Vagina (tissue), 2 donors: Measurements from ENCODE around the gene SMIM13. TPM values are rescaled to one million over a fixed set of nuclear protein-coding genes. Genes with fewer than 3 reads are reported as not detected.

Source experiments
- DNase-seq, 2 donors: peaks; one replicate each; pipeline ENCODE4 v3.0.0-alpha.2; 2017; ENCODE audit errors: extremely low spot score in 2 of 2
- H3K27ac ChIP-seq: fragments of 200-600 bp; sonication (generic); one replicate; pipeline ENCODE4 v1.5.1; 2019
- H3K27me3 ChIP-seq: fragments of 200-600 bp; sonication (generic); one replicate; pipeline ENCODE4 v1.5.1; 2019
- H3K36me3 ChIP-seq, 2 donors: fragments of 200-600 bp; sonication (generic); one replicate each; pipeline ENCODE4 v1.5.1; 2017 to 2019
- H3K4me1 ChIP-seq: fragments of 200-600 bp; sonication (generic); one replicate; pipeline ENCODE4 v1.5.1; 2019
- H3K4me3 ChIP-seq, 2 donors: fragments of 200-600 bp; sonication (generic); 1 replicate in 1 of 2; 2 replicates in 1 of 2; pipeline ENCODE4 v1.5.1; 2016 to 2019
- H3K9me3 ChIP-seq: fragments of 200-600 bp; sonication (generic); one replicate; pipeline ENCODE4 v1.5.1; 2019
- POLR2A ChIP-seq, 2 donors: fragments of 450-650 bp; IDR thresholded peaks; one replicate each; pipeline ENCODE4 v1.6.1; 2017; ENCODE audit warnings: antibody characterized with exemption in 2 of 2, mild to moderate bottlenecking in 2 of 2, moderate library complexity in 2 of 2
- POLR2AphosphoS5 ChIP-seq, 2 donors: sonication (generic); formaldehyde crosslinking; IDR thresholded peaks; one replicate each; pipeline ENCODE4 v1.9.0; 2017; ENCODE audit warnings: antibody characterized with exemption in 2 of 2, mild to moderate bottlenecking in 2 of 2, low read depth in 1 of 2; ENCODE audit not compliant: insufficient read depth in 1 of 2
- intact Hi-C: fragments of 100-400 bp; cut with DNase I; formaldehyde crosslinking; loops from one replicate; pipeline ENCODE4 v1.15.1; 2023
- total RNA-seq: library from RNA; depleted of rRNA; stranded (reverse); fragments of >200 nt; gene quantifications from one replicate; pipeline ENCODE4 v1.2.3, GENCODE V29; 2016
- TF ChIP-seq, protein P1 (sequence below), 3 experiments: fragments of 450-650 bp in 2 of 3; fragments of 200-600 bp in 1 of 3; sonication (generic) in 1 of 3; IDR thresholded peaks; one replicate each; pipeline ENCODE4 v1.5.1; 2017 to 2019; ENCODE audit warnings: antibody characterized with exemption in 3 of 3, mild to moderate bottlenecking in 2 of 3, moderate library complexity in 2 of 3

SMIM13 gene
- total RNA-seq, 1 donor from 2014 or later, result 8.1 TPM

DNA sequence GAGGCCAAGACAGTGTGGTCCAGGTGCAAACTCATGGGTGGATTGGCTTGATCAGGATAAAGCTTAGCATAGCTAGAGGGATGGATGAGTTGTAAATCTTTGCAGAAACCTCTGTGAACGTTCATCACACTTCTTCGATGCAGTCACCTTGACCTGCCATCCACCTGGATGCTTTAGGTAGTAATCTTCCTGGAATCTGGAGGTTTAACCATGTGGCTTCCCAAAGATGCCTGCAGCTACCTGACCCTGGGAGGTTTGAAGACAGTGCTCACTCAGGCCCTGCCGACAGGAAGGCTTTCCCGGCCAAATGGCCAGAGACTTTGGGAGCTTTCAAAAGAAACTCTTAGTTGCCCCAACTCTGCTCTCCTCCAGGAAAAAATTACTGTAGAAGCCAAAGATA, 73.3 kb downstream of the SMIM13 start:
- H3K27ac ChIP-seq, result no peak overlapping the region
- H3K27me3 ChIP-seq, result no peaks in the 10 kb centered on the region
- intact Hi-C loops, result no loop called here
- H3K4me3 ChIP-seq, result no peak overlapping the region
- peaks cover 5% of the 10 kb centered on the region for H3K4me1 ChIP-seq
- H3K36me3 ChIP-seq, result no peaks in the 10 kb centered on the region
- peak in 1 of 2 donors; percentile 56 for DNase-seq
- no peaks in the 10 kb centered on the region for H3K9me3 ChIP-seq
- TF ChIP-seq, protein P1, sequence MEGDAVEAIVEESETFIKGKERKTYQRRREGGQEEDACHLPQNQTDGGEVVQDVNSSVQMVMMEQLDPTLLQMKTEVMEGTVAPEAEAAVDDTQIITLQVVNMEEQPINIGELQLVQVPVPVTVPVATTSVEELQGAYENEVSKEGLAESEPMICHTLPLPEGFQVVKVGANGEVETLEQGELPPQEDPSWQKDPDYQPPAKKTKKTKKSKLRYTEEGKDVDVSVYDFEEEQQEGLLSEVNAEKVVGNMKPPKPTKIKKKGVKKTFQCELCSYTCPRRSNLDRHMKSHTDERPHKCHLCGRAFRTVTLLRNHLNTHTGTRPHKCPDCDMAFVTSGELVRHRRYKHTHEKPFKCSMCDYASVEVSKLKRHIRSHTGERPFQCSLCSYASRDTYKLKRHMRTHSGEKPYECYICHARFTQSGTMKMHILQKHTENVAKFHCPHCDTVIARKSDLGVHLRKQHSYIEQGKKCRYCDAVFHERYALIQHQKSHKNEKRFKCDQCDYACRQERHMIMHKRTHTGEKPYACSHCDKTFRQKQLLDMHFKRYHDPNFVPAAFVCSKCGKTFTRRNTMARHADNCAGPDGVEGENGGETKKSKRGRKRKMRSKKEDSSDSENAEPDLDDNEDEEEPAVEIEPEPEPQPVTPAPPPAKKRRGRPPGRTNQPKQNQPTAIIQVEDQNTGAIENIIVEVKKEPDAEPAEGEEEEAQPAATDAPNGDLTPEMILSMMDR (IDR thresholded peaks at IDR 0.05), result no peak
- no peak for TF ChIP-seq POLR2A (IDR thresholded peaks at IDR 0.05)
- TF ChIP-seq POLR2AphosphoS5 (IDR thresholded peaks at IDR 0.05; ENCODE audit: insufficient read depth in 1 of 2, low read depth in 1 of 2), result no peak

DNA sequence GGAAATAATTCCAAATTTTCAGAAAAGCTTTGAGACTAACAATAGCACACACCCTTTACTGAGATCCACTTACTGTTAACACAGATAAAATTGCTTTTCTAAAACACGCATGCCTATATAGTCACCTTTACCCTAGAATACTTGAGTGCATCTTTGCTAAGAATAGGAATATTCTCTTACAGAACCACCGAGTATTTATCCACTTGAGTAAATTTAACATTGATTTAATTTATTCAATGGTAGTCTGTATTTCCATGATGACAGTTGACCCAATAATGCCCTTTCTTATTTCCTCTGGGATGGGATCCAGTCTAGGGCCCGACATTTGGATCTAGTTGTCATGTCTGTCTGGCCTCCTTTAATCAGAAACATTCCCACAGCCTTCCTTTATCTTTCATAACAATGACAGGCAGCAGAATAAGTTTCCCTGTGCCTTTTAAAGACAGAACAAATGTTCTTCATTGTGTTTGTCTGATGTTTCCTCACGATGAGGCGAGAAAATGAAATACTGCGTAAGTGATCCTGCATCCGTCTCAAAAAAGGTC, 74.5 kb downstream of the SMIM13 start:
- TF ChIP-seq, protein P1 (IDR thresholded peaks at IDR 0.05), result no peak
- TF ChIP-seq POLR2A (IDR thresholded peaks at IDR 0.05) (no peak), POLR2AphosphoS5 (IDR thresholded peaks at IDR 0.05; ENCODE audit: insufficient read depth in 1 of 2, low read depth in 1 of 2) (no peak)
- intact Hi-C loops, result no loop called here
- no peak overlapping the region for H3K27ac ChIP-seq
- no peaks in the 10 kb centered on the region for H3K36me3 ChIP-seq
- peaks cover 14% of the 10 kb centered on the region for H3K4me1 ChIP-seq
- no peaks in the 10 kb centered on the region for H3K9me3 ChIP-seq
- no peak for DNase-seq
- no peak overlapping the region for H3K4me3 ChIP-seq
- H3K27me3 ChIP-seq, result no peaks in the 10 kb centered on the region

DNA sequence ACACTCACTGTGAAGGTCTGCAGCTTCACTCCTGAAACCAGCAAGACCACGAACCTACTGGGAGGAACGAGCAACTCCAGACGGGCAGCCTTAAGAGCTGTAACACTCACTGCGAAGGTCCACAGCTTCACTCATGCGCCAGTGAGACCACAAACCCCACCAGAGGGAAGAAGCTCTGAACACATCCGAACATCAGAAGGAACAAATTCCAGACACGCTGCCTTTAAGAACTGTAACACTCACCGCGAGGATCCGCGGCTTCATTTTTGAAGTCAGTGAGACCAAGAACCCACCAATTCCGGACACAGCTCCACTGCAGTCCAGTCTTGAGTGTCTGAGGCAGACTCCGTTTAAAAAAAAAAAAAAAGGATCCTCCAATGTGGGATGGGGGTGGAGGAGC, 78.3 kb downstream of the SMIM13 start:
- no peak overlapping the region for H3K27ac ChIP-seq
- intact Hi-C loops, result loop anchor here (10.0 kb wide), 1 partner anchor 53 kb away; no protein-coding TSS in a partner anchor
- DNase-seq, result peak in 1 of 2 donors; percentile 58
- no peaks in the 10 kb centered on the region for H3K27me3 ChIP-seq
- H3K36me3 ChIP-seq, result no peaks in the 10 kb centered on the region
- H3K9me3 ChIP-seq, result no peaks in the 10 kb centered on the region
- no peak overlapping the region for H3K4me3 ChIP-seq
- TF ChIP-seq POLR2A (IDR thresholded peaks at IDR 0.05) (no peak), POLR2AphosphoS5 (IDR thresholded peaks at IDR 0.05; ENCODE audit: insufficient read depth in 1 of 2, low read depth in 1 of 2) (no peak)
- TF ChIP-seq, protein P1 (IDR thresholded peaks at IDR 0.05), result no peak
- H3K4me1 ChIP-seq, result peaks cover 14% of the 10 kb centered on the region

DNA sequence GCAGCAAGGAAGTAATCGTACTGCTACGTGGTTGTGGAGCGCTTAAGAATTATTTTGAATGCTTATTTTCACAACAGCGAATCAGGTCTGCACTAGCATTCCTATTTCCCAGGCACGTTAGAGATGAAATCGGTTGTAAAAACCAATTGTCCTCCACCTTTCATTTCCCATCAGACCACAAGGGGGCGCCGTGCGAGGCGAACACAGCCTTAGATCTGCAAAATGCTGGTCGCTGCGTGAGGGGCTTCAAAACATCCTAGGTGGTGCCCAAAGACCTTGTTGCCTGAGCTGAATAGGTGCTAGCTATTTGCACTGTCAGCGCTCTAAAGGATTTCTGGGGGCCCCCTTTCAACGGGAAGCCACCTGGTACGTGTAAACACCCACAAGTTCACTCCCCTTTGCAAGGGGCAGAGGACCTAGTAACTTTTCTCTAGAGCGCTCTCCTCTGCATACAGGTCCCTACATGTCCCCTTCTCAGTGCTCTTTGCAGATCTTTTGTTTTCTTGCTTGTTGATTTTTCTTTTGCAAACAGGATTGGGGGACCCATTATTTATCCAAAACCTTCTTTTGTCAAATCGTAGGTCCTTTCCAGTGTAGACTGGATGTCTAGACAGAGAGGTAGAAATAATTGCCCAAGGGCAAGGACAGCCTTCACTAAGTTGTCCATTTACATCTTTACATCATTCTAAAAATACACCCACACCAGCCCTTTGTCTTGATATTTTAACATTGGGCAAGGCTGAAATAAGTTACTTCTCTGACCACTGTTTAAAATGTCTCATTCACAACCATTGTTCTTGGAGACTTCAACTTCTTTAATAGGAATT, 79.1 kb downstream of the SMIM13 start:
- H3K27ac ChIP-seq, result no peak overlapping the region
- intact Hi-C loops, result loop anchor here (10.0 kb wide), 1 partner anchor 52 kb away; no protein-coding TSS in a partner anchor
- H3K4me3 ChIP-seq, result no peak overlapping the region
- no peaks in the 10 kb centered on the region for H3K36me3 ChIP-seq
- no peak for TF ChIP-seq POLR2AphosphoS5 (IDR thresholded peaks at IDR 0.05; ENCODE audit: insufficient read depth in 1 of 2, low read depth in 1 of 2)
- TF ChIP-seq, protein P1 (IDR thresholded peaks at IDR 0.05), result peak; percentile 74 to 84 (median 81)
- no peaks in the 10 kb centered on the region for H3K9me3 ChIP-seq
- H3K4me1 ChIP-seq, result peaks cover 14% of the 10 kb centered on the region
- DNase-seq, result peak in 1 of 2 donors; percentile 79
- H3K27me3 ChIP-seq, result no peaks in the 10 kb centered on the region

DNA sequence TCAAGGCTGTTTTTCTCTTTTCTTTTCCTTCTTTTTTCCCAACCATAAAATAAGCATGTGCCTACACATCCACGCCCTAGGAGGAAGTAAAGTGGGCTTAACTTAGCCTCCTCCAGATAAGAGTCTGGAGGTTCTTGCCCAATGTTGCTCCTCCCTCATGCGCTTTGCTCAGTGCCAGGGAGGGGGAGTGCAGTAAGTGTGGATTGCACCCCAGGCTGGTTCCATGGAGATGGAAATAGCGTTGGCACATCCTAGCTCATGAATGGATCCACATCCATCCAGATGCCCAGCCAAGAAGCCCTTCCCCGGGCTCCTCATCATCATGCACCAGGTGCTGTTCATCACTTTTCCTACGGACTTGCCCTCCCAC, 80.6 kb downstream of the SMIM13 start:
- peak in 1 of 2 donors; percentile 49 for DNase-seq
- intact Hi-C loops, result loop anchor here (10.0 kb wide), 1 partner anchor 51 kb away; no protein-coding TSS in a partner anchor
- H3K4me1 ChIP-seq, result peaks cover 10% of the 10 kb centered on the region
- no peak for TF ChIP-seq POLR2A (IDR thresholded peaks at IDR 0.05)
- TF ChIP-seq POLR2AphosphoS5 (IDR thresholded peaks at IDR 0.05; ENCODE audit: insufficient read depth in 1 of 2, low read depth in 1 of 2), result no peak
- TF ChIP-seq, protein P1 (IDR thresholded peaks at IDR 0.05), result no peak
- H3K27ac ChIP-seq, result no peak overlapping the region
- H3K27me3 ChIP-seq, result no peaks in the 10 kb centered on the region
- no peaks in the 10 kb centered on the region for H3K36me3 ChIP-seq
- H3K4me3 ChIP-seq, result no peak overlapping the region
- H3K9me3 ChIP-seq, result no peaks in the 10 kb centered on the region
